SU-DHL-6 (cell line): ENCODE measurements around the gene AQP2.

Experiments
- CTCF ChIP-seq: fragments of 200-600 bp; sonication (generic); IDR thresholded peaks from one replicate; pipeline ENCODE4 v1.5.1; 2017; ENCODE audit warnings: antibody characterized with exemption, mild to moderate bottlenecking, low read length, moderate library complexity; ENCODE audit not compliant: insufficient read depth, poor library complexity, severe bottlenecking
- EZH2phosphoT487 ChIP-seq: fragments of 200-600 bp; sonication (generic), shearing (Covaris generic); conservative IDR thresholded peaks from 2 replicates; pipeline ENCODE4 v1.6.1; 2018; ENCODE audit warnings: mild to moderate bottlenecking, antibody characterized with exemption, low read length, moderate library complexity, mixed read lengths

GRCh38 chr12:49936925-49937324, 13.6 kb upstream of the AQP2 start:
- no peak for TF ChIP-seq CTCF
- TF ChIP-seq EZH2phosphoT487: no peak
